Upper lobe of right lung (tissue), 1 donor: ENCODE measurements around the gene ASGR1. TPM values are rescaled to one million over a fixed set of nuclear protein-coding genes. Genes with fewer than 3 reads are reported as not detected.

Source experiments
- ATAC-seq: fragments of 200-7000 bp; cut with Tn5 transposase; one replicate; pipeline ENCODE4 v1.9.1; 2020; ENCODE audit warnings: mild to moderate bottlenecking, moderate library complexity
- DNase-seq: peaks from one replicate; pipeline ENCODE4 v3.0.0-alpha.2; 2020
- H3K27ac ChIP-seq: fragments of 200-600 bp; one replicate; pipeline ENCODE4 v1.8.0; 2022
- H3K27me3 ChIP-seq: fragments of 200-600 bp; one replicate; pipeline ENCODE4 v1.8.0; 2022; ENCODE audit warnings: mild to moderate bottlenecking
- H3K36me3 ChIP-seq: fragments of 200-600 bp; one replicate; pipeline ENCODE4 v1.8.0; 2022
- H3K4me1 ChIP-seq: fragments of 200-600 bp; one replicate; pipeline ENCODE4 v1.8.0; 2022
- H3K4me3 ChIP-seq: fragments of 200-600 bp; one replicate; pipeline ENCODE4 v1.8.0; 2022; ENCODE audit warnings: mild to moderate bottlenecking
- H3K9me3 ChIP-seq: fragments of 200-600 bp; one replicate; pipeline ENCODE4 v1.8.0; 2022
- intact Hi-C: fragments of 100-400 bp; cut with DNase I; formaldehyde crosslinking; loops from one replicate; pipeline ENCODE4 v1.11.0; 2022
- long read RNA-seq: library from polyadenylated mRNA; unstranded; transcript quantifications from one replicate; pipeline ENCODE4 v2.0.0, GENCODE V29; 2021
- total RNA-seq: library from RNA; stranded (reverse); fragmentation: NEBNext Ultra II Directional; extraction: Animal tissue kit (Norgen Biotek cat#: 25700); gene quantifications from one replicate; pipeline ENCODE4 v1.2.1, GENCODE V29; 2021
- TF ChIP-seq, protein P1 (sequence below): fragments of 200-600 bp; IDR thresholded peaks from one replicate; pipeline ENCODE4 v1.8.0; 2022; ENCODE audit warnings: antibody characterized with exemption
- donor health status: DM: no; HTN: yes; CAD: no; lungs with severe emphysema.

The ASGR1 gene
- 4.3 TPM for total RNA-seq
- long read RNA-seq, partial matches to known transcripts, result 1 of 1 reads
- long read RNA-seq, other reads (novel, unspliced or antisense), result 0 of 1 reads

DNA sequence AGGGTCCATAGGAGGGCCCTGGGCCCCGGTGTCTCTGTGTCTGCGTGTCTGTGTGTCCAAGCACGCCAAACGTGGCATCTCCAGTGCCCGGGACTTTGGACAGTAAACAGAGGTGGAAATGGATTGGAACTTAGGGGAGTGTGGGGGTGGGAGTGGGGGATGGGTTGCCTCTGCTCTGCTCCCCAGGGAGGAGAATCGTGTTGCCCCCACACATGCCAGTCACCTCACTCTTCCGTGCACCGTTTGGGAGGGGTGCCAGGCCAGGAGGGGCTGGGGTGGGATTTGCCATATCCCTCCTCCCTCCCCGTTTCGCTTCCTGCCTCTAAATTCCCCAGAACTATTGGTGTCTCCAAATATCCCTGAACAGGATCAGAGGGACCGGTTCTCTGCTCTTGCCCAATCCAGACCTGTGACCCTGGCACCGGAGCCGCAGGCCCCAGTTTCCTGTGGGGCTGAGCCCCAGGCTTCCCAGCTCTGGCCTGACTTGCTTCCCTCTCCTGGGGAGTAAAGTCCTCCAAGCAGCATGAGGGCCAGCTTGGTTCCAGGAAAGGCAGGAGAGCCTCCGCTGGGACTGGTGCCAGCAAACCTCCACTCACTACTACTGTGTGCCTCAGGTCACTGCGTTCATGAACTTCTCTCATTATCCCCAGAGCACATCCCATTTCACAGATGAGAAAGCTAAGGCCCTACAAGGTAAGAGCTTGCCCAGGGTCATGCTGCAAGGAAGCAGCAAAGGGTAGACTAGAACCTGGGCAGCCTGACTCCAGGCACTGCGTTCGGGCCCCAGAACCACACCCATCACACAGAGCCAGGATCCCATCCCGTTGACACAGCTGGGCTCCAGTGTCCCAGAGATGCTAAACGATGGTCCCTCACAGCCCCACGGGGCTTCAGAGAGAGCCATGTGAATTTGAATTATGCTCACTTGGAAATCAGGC, at the start of gene ASGR1:
ASGR1 (minus strand) TSS at position 54 of the 938 bp plus-strand sequence. CDS start 807 bp downstream, outside the sequence.
- ATAC-seq (no peak), DNase-seq (no peak)
- H3K4me3 ChIP-seq, result no peak within 1 kb of the TSS
- no peaks in the 10 kb centered on the region for H3K9me3 ChIP-seq
- TF ChIP-seq, protein P1, sequence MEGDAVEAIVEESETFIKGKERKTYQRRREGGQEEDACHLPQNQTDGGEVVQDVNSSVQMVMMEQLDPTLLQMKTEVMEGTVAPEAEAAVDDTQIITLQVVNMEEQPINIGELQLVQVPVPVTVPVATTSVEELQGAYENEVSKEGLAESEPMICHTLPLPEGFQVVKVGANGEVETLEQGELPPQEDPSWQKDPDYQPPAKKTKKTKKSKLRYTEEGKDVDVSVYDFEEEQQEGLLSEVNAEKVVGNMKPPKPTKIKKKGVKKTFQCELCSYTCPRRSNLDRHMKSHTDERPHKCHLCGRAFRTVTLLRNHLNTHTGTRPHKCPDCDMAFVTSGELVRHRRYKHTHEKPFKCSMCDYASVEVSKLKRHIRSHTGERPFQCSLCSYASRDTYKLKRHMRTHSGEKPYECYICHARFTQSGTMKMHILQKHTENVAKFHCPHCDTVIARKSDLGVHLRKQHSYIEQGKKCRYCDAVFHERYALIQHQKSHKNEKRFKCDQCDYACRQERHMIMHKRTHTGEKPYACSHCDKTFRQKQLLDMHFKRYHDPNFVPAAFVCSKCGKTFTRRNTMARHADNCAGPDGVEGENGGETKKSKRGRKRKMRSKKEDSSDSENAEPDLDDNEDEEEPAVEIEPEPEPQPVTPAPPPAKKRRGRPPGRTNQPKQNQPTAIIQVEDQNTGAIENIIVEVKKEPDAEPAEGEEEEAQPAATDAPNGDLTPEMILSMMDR, result no peak
- H3K4me1 ChIP-seq, result peaks cover 12% of the 10 kb centered on the region
- H3K27ac ChIP-seq, result no peak within 1 kb of the TSS
- no peaks in the 10 kb centered on the region for H3K36me3 ChIP-seq
- H3K27me3 ChIP-seq, result no peaks in the 10 kb centered on the region
- intact Hi-C loops, result no loop called here

GRCh38 chr17:7228920-7229319, 49.8 kb upstream of the ASGR1 start:
- Histone ChIP-seq H3K27me3 (no peaks in the 10 kb centered on the region), H3K9me3 (no peaks in the 10 kb centered on the region), H3K27ac (no peak overlapping the region), H3K4me3 (no peak overlapping the region), H3K36me3 (peaks cover 69% of the 10 kb centered on the region), H3K4me1 (peaks cover 18% of the 10 kb centered on the region)
- no peak for ATAC-seq
- TF ChIP-seq, protein P1, result no peak
- no peak for DNase-seq
- intact Hi-C loops, result no loop called here

GRCh38 chr17:7226721-7227710, 47.8 kb upstream of the ASGR1 start:
- H3K27me3 ChIP-seq, result no peaks in the 10 kb centered on the region
- H3K36me3 ChIP-seq, result peaks cover 88% of the 10 kb centered on the region
- H3K4me1 ChIP-seq, result peaks cover 3% of the 10 kb centered on the region
- DNase-seq, result peak; percentile 58
- intact Hi-C loops, result no loop called here
- TF ChIP-seq, protein P1, result no peak
- no peak overlapping the region for H3K27ac ChIP-seq
- no peak for ATAC-seq
- no peak overlapping the region for H3K4me3 ChIP-seq
- no peaks in the 10 kb centered on the region for H3K9me3 ChIP-seq

- Histone ChIP-seq H3K36me3 (peaks cover 93% of the 10 kb centered on the region), H3K4me3 (no peak overlapping the region), H3K27me3 (no peaks in the 10 kb centered on the region), H3K27ac (no peak overlapping the region), H3K4me1 (peaks cover 7% of the 10 kb centered on the region), H3K9me3 (no peaks in the 10 kb centered on the region)
- intact Hi-C loops, result no loop called here
- TF ChIP-seq, protein P1, result no peak
- peak; percentile 60 for DNase-seq
- ATAC-seq, result no peak
Observed at GRCh38 chr17:7225711-7226331, 46.7 kb upstream of the ASGR1 start.

DNA sequence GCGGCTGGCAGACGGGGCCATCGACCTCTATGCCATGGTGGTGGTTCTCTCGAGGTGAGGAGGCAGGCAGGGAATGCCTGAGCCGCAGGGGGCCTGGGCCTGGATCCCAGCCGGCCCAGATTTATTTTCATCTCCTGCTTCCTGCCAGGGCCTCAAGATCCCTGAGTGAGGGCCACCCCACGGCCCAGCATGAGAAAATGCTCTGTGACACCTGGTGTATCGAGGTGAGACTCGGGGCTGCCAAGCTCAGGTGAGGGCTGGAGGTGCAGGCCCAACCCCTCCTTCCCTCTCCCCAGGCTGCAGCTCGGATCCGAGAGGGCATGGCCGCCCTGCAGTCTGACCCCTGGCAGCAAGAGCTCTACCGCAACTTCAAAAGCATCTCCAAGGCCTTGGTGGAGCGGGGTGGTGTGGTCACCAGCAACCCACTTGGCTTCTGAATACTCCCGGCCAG, 45.5 kb upstream of the ASGR1 start:
- H3K4me1 ChIP-seq, result peaks cover 14% of the 10 kb centered on the region
- no peaks in the 10 kb centered on the region for H3K27me3 ChIP-seq
- intact Hi-C loops, result no loop called here
- no peak overlapping the region for H3K27ac ChIP-seq
- DNase-seq, result peak; percentile 60
- H3K9me3 ChIP-seq, result no peaks in the 10 kb centered on the region
- ATAC-seq, result no peak
- peaks cover 82% of the 10 kb centered on the region for H3K36me3 ChIP-seq
- H3K4me3 ChIP-seq, result no peak overlapping the region
- TF ChIP-seq, protein P1, result no peak
